OCI-LY7 (cell line): ENCODE measurements around the gene EPS8L2. TPM values are rescaled to one million over a fixed set of nuclear protein-coding genes. Genes with fewer than 3 reads are reported as not detected.

ENCODE experiments used
- BruUV-seq: library from RNA; stranded (reverse); fragments of 400-500 nt; replicated peaks from 2 replicates; lab custom pipeline; 2021; lab: Mats Ljungman, UMichigan
- CTCF ChIA-PET: fragments of 300-600 bp; sonication (Branson Sonifier 250); formaldehyde crosslinking; loops from one replicate; lab custom pipeline; 2022; ENCODE audit warnings: antibody characterized with exemption; ENCODE audit not compliant: unreplicated experiment; lab: Charles Lee
- POLR2A ChIA-PET: fragments of 300-600 bp; sonication (Branson Sonifier 250); formaldehyde crosslinking; loops from one replicate; lab custom pipeline; 2022; ENCODE audit warnings: antibody characterized with exemption; lab: Charles Lee
- DNase-seq: peaks from one replicate; pipeline ENCODE4 v3.0.0-alpha.2; 2015; ENCODE audit warnings: low spot score
- H2AFZ ChIP-seq: fragments of 200-600 bp; sonication (generic), shearing (Covaris generic); 2 replicates; pipeline ENCODE4 v1.6.1; 2014; ENCODE audit warnings: mild to moderate bottlenecking, antibody characterized with exemption, low read length, moderate library complexity
- H3K27ac ChIP-seq: fragments of 200-600 bp; sonication (generic); 2 replicates; pipeline ENCODE4 v1.5.1; 2014; ENCODE audit warnings: mixed run types, low read depth, mild to moderate bottlenecking, moderate library complexity, low read length, inconsistent platforms; ENCODE audit not compliant: poor library complexity, severe bottlenecking
- H3K36me3 ChIP-seq: fragments of 200-600 bp; sonication (generic); 2 replicates; pipeline ENCODE4 v1.6.1; 2014; ENCODE audit warnings: mild to moderate bottlenecking, antibody characterized with exemption, low read length, moderate library complexity, mixed read lengths; ENCODE audit not compliant: insufficient read depth
- H3K4me1 ChIP-seq: fragments of 200-600 bp; sonication (generic); 2 replicates; pipeline ENCODE4 v1.5.1; 2014; ENCODE audit warnings: mild to moderate bottlenecking, low read length; ENCODE audit not compliant: insufficient read depth, poor library complexity, severe bottlenecking
- H3K4me2 ChIP-seq: fragments of 200-600 bp; sonication (generic); 2 replicates; pipeline ENCODE4 v1.6.1; 2014; ENCODE audit warnings: mild to moderate bottlenecking, low read length
- H3K4me3 ChIP-seq: fragments of 200-600 bp; sonication (generic); 2 replicates; pipeline ENCODE4 v1.5.1; 2014; ENCODE audit warnings: mild to moderate bottlenecking, low read depth, low read length; ENCODE audit not compliant: poor library complexity, severe bottlenecking
- H3K79me2 ChIP-seq: fragments of 200-600 bp; sonication (generic); 2 replicates; pipeline ENCODE4 v1.6.1; 2016; ENCODE audit warnings: low read depth, mild to moderate bottlenecking, low read length, moderate library complexity, mixed read lengths; ENCODE audit not compliant: insufficient read depth
- H3K9me2 ChIP-seq: fragments of 200-600 bp; sonication (generic); 2 replicates; pipeline ENCODE4 v1.6.1; 2016; ENCODE audit warnings: mild to moderate bottlenecking, low read length, mixed read lengths; ENCODE audit not compliant: insufficient read depth
- H3K9me3 ChIP-seq: fragments of 200-600 bp; sonication (generic); 2 replicates; pipeline ENCODE4 v1.6.1; 2014; ENCODE audit warnings: mild to moderate bottlenecking, mixed run types, low read length, mixed read lengths
- H4K20me1 ChIP-seq: fragments of 200-600 bp; sonication (generic); 2 replicates; pipeline ENCODE4 v1.6.1; 2014; ENCODE audit warnings: mild to moderate bottlenecking, antibody characterized with exemption, low read length, moderate library complexity, mixed read lengths; ENCODE audit not compliant: insufficient read depth
- CTCF ChIP-seq: fragments of 200-600 bp; sonication (generic); conservative IDR thresholded peaks from 2 replicates; pipeline ENCODE4 v1.5.1; 2014; ENCODE audit warnings: mild to moderate bottlenecking, antibody characterized with exemption, low read length, moderate library complexity, mixed read lengths
- EZH2phosphoT487 ChIP-seq: fragments of 200-600 bp; sonication (generic); IDR thresholded peaks from 2 replicates; pipeline ENCODE4 v1.6.1; 2018; ENCODE audit warnings: low read depth, borderline replicate concordance, mild to moderate bottlenecking, mixed run types, antibody characterized with exemption, low read length, moderate library complexity, mixed read lengths
- intact Hi-C: fragments of 100-400 bp; cut with micrococcal nuclease; formaldehyde crosslinking; loops from one replicate; pipeline ENCODE4 v1.10.0; 2022; ENCODE audit not compliant: unreplicated experiment
- total RNA-seq, 2 experiments: library from RNA; depleted of rRNA in 1 of 2; stranded (reverse); fragments of >200 nt in 1 of 2; shearing (Covaris generic) in 1 of 2; gene quantifications; 2 replicates each; pipeline ENCODE4 v1.2.3, GENCODE V29; 2014 to 2022

Gene EPS8L2
- total RNA-seq, 2 experiments from 2014 or later, result 3.8 to 7.1 TPM

- DNase-seq, result no peak
These were observed 13.1 kb upstream of the EPS8L2 start for GRCh38 chr11:692824-693414.

GRCh38 chr11:693415-693831 lies 12.6 kb upstream of the EPS8L2 start:
- Histone ChIP-seq H3K4me3 (peak overlapping the region; percentile 83), H3K9me3 (no peaks in the 10 kb centered on the region), H3K9me2 (no peaks in the 10 kb centered on the region), H3K4me2 (peak overlapping the region; percentile 73), H3K27ac (no peak overlapping the region), H4K20me1 (no peaks in the 10 kb centered on the region), H3K4me1 (peaks cover 36% of the 10 kb centered on the region), H3K36me3 (peaks cover 22% of the 10 kb centered on the region), H3K79me2 (peaks cover 34% of the 10 kb centered on the region; the same call in 1 of the 2 replicates), H2AFZ (no peak overlapping the region)
- no peak for DNase-seq
- POLR2A ChIA-PET, result interaction anchor here (0.6 to 0.8 kb wide), 2 partner anchors 113 to 612 kb away, joined by 3 to 4 read pairs; no protein-coding TSS in a partner anchor
- no TSS peak for BruUV-seq
- TF ChIP-seq CTCF (no peak), EZH2phosphoT487 (no peak)
- intact Hi-C loops, result no loop called here
- CTCF ChIA-PET, result no interaction called here

More at GRCh38 chr11:692824-693414, 13.1 kb upstream of the EPS8L2 start:
- H3K9me3 ChIP-seq, result no peaks in the 10 kb centered on the region
- BruUV-seq, result TSS peak; percentile 51
- H4K20me1 ChIP-seq, result no peaks in the 10 kb centered on the region
- H3K27ac ChIP-seq, result no peak overlapping the region
- POLR2A ChIA-PET, result interaction anchor here (0.8 kb wide), 1 partner anchor 613 kb away, joined by 3 read pairs; no protein-coding TSS in a partner anchor
- no peak overlapping the region for H2AFZ ChIP-seq
- peaks cover 27% of the 10 kb centered on the region for H3K36me3 ChIP-seq
- peaks cover 31% of the 10 kb centered on the region for H3K4me1 ChIP-seq
- H3K9me2 ChIP-seq, result no peaks in the 10 kb centered on the region
- peaks cover 34% of the 10 kb centered on the region; the same call in 1 of the 2 replicates for H3K79me2 ChIP-seq
- no peak for TF ChIP-seq EZH2phosphoT487
- no peak for TF ChIP-seq CTCF
- intact Hi-C loops, result no loop called here
- peak overlapping the region; percentile 83 for H3K4me3 ChIP-seq
- H3K4me2 ChIP-seq, result peak overlapping the region; percentile 73
- CTCF ChIA-PET, result no interaction called here
